Measurements from ENCODE around the gene DEAF1. TPM values are rescaled to one million over a fixed set of nuclear protein-coding genes. Genes with fewer than 3 reads are reported as not detected.

DEAF1 gene
- polyA plus RNA-seq, 12 donors: 20.7 to 41.0 (median 24.3) TPM; not detected in 1

GRCh38 chr11:722346-722811, 27.4 kb upstream of the DEAF1 start:
- DNase-seq: no peak

DNA sequence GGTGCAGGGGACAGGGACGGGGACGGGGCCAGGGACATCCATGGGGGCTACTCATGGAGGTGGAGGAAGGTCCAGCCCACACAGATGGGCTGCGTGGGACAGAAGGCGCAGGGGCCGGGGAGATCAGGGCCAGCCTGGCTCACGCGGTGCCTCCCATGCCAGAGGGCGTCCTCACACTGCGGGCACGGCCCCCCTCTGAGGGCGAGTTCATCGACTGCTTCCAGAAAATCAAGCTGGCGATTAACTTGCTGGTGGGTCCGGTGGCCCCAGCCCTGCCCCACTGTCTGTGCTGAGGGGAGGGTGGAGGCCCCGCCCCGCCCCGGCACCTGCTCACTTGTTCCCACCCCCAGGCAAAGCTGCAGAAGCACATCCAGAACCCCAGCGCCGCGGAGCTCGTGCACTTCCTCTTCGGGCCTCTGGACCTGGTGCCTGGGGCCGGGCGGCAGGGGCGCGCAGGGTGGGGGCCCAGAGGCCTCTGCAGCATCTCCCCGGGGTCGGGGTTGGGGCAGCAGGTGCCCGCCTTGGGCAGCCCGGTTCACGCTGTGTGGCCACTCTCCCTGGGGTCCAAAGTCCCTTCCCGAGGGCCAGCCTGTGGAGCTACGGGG, 26.8 kb upstream of the DEAF1 start:
- no peak for DNase-seq

DNA sequence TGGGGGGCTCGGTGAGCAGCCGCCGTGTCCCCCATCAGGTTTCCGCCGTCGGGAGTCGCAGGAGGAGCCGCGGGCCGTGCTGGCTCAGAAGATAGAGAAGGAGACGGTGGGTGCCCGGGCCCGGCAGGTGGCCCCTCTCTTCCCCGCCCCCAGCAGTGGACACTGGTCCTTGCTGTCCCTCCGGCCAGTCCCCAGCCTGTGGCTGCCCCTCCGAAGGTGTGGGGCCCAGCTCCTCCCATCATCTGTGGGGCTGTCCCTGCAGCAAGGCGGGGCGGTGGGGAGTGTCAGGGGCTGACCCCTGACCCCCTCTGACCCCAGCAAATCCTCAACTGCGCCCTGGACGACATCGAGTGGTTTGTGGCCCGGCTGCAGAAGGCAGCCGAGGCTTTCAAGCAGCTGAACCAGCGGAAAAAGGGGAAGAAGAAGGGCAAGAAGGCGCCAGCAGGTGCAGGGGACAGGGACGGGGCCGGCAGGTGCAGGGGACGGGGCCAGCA, 26.3 kb upstream of the DEAF1 start:
- no peak for DNase-seq

- DNase-seq: no peak
Observed at GRCh38 chr11:720642-721246, 25.7 kb upstream of the DEAF1 start.

DNA sequence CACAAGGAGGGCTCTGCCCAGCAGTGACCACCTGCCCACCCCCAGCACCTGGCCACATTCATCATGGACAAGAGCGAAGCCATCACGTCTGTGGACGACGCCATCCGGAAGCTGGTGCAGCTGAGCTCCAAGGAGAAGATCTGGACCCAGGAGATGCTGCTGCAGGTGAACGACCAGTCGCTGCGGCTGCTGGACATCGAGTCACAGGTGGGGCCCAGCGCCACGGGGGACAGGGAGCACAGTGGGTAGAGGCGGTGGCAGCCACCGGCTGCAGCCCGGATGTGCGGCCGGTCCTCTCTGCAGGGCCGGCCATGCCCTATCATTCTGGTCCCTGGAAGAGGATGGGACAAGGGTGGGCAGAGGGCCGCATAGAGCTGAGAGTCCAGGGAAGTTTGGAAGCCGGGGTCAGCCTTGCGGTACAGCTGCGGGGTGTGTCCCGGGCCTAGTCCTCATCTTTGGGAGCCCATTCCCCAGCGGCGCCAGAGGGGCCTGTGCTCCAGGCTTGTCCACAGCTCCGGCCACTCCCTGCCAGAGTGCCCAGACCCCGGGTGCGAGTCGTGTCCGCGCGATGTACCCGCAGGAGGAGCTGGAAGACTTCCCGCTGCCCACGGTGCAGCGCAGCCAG, 25.1 kb upstream of the DEAF1 start:
- no peak for DNase-seq

DNA sequence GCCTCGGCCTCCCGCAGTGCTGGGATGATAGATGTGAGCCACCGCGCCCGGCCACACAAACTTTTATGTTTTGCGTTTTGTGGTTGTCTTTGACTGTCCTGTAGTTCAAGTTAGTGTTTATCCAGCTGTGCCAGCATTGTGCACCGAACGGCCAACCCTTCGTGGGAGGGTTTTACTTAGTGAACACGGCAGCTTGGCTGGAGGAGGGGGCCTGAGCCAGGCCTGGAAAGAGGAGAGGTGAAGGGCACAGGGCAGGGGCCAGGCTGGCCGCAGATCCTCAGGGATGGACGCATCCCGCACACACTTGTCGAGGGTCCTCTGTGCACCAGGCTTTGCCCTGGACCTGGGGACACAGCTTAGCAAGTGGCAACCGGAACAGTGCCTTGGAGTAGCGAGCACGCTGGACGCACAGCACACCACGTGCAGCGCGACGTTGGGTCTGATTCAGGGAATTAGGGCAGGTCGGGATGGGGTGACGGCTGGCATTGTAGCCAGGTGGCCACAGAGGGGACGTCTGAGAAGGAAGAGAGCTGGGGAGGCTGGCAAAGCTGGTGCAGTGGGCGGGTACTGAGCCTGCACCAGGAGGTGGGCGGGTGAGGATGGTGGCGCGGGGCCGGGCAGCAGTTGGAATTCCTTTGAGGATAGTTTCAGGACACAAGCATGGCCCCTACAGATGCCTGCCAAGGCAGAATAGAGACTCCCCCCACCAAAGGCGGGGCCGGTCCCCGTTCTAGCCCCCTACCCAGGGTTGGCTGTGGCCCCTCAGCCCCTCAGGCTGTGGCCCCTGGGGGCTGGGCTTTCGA, 24.4 kb upstream of the DEAF1 start:
- no peak for DNase-seq

- DNase-seq: no peak
Observed at GRCh38 chr11:714436-714835, 19.4 kb upstream of the DEAF1 start.

DNA sequence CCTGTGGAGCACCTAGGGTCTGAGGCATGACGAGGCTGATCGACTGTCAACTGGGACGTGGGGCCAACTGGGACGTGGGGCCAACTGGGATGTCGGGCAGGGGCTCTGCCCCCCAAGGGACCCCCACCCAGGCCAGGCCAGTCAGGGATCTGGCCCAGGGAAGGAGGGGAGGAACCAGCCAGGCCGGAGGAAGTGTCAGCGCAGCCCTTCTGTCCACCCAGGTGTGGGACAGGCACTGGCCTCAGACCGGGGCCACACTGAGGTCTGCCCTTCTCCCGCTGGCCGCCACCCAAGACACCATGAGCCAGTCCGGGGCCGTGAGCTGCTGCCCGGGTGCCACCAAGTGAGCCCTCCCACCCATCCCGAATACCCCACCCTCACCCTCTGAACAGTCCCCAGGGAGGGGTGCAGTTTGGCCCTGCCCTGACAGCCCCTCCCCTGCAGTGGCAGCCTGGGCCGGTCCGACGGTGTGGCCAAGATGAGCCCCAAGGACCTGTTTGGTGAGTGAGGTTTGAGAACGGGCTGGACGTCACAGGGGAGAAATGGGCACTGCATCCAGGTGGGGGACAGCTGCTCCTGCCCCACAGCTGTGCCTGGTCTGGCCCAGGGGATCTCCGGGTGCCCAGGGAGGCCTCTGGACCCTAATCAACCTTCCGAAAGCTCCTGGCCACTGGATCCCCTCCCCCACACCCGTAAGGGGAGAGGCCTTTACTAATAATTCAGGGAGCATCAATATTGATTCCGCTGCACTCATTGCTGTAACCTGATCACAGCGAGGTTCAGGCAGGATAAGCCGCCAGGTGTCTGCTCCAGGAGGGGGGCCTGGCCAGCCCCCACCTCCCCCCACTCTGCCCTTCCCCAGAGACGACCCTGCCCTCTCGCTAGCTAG, 14.3 kb upstream of the DEAF1 start:
- DNase-seq: no peak

GRCh38 chr11:708511-708910, 13.5 kb upstream of the DEAF1 start:
- no peak for DNase-seq

- no peak for DNase-seq
Observed at GRCh38 chr11:707817-708420, 12.9 kb upstream of the DEAF1 start.

- no peak for DNase-seq
Observed at GRCh38 chr11:706957-707816, 12.2 kb upstream of the DEAF1 start.

GRCh38 chr11:706439-706956, 11.5 kb upstream of the DEAF1 start:
- no peak for DNase-seq

- no peak for DNase-seq
Observed at GRCh38 chr11:705646-706438, 10.8 kb upstream of the DEAF1 start, which contains the start of gene EPS8L2. TSS of gene EPS8L2 (plus strand) at chr11:706231. CDS start at chr11:709408, 3,177 bp downstream.

GRCh38 chr11:704781-705645, 10.0 kb upstream of the DEAF1 start:
- no peak for DNase-seq

DNA sequence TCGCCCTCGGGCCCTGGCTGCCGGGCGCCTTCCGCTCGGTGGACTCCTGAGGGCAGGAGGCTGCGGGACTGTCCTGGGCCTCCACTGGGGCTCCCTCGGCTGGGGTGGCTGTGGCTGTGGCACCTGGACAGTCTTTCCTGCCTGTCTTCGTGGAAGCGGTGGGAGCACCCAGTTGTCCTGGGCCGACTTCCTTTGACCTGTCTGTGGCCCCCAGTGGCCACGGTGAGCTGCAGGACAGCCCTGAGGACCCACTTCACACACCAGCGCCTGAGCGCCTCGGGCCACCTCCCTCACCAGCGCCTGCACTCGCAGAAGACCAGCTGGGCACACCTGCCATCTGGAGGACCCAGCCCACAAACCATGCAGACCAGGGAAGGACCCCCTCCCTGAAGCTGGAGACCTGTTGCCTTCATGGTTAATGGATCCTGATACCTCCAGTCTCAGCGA, 9.2 kb upstream of the DEAF1 start:
- DNase-seq: no peak

DNA sequence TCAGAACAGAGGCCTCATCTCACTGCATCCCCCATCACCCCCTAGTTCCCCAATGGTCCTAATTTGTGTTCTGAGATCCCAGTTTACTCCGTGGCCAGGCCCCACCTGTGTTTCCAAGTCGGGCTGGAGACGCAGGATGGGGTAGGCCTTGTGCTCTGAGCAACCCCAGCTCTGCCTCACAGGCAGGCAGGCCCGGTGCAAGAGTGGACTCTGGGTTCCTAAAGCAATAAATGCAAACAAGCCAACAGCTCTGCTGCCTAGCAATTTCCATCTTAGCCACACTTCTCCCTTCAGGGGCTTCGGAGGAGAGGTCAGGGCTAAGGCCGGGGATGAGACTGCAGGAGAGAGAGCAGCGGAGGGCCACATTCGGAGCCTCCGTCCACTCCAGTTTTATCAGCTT, 8.5 kb upstream of the DEAF1 start:
- DNase-seq: no peak
